ENCODE measurements around the gene PAX8.

Gene PAX8

GRCh38 chr2:113173542-113174375 lies 105.0 kb downstream of the PAX8 start, which contains the start of gene PSD4:
PSD4 (plus strand) TSS chr2:113173971; CDS start chr2:113182457, 8,486 bp downstream.
- Mint-ChIP-seq H3K27me3 (no peaks in the 10 kb centered on the region), H3K36me3 (peaks cover 31 to 46% of the 10 kb centered on the region in 2 donors), H3K4me1 (peaks cover 61 to 82% of the 10 kb centered on the region in 2 donors), H3K9me3 (peaks cover 4 to 5% of the 10 kb centered on the region in 2 donors), H3K4me3 (peak within 1 kb of the TSS; percentile 81 to 82), H3K27ac (peak within 1 kb of the TSS; percentile 85)
- DNase-seq (peak; percentile 80), ATAC-seq (replicated peaks) (peak; percentile 82 to 84)

- Mint-ChIP-seq H3K27ac (peak overlapping the region; percentile 85), H3K9me3 (peaks cover 4 to 5% of the 10 kb centered on the region in 2 donors), H3K36me3 (peaks cover 25 to 38% of the 10 kb centered on the region in 2 donors), H3K27me3 (no peaks in the 10 kb centered on the region), H3K4me1 (peaks cover 62 to 82% of the 10 kb centered on the region in 2 donors), H3K4me3 (peak overlapping the region; percentile 81 to 82)
- ATAC-seq (replicated peaks) = no peak
- DNase-seq = no peak
Observed at GRCh38 chr2:113172721-113173541, 105.8 kb downstream of the PAX8 start.

GRCh38 chr2:113171334-113172075 lies 107.2 kb downstream of the PAX8 start:
- Mint-ChIP-seq H3K27me3 (no peaks in the 10 kb centered on the region), H3K4me1 (peaks cover 55 to 84% of the 10 kb centered on the region in 2 donors), H3K27ac (peak overlapping the region; percentile 92), H3K36me3 (peaks cover 17 to 27% of the 10 kb centered on the region in 2 donors), H3K9me3 (peaks cover 4 to 5% of the 10 kb centered on the region in 2 donors), H3K4me3 (peak overlapping the region in 1 of 2 donors; percentile 44)
- DNase-seq = no peak
- ATAC-seq (replicated peaks) = no peak

- Mint-ChIP-seq H3K9me3 (peaks cover 4 to 5% of the 10 kb centered on the region in 2 donors), H3K27ac (peak overlapping the region; percentile 75), H3K4me1 (peaks cover 51 to 70% of the 10 kb centered on the region in 2 donors), H3K36me3 (peaks cover 9 to 18% of the 10 kb centered on the region in 2 donors), H3K4me3 (peak overlapping the region in 1 of 2 donors; percentile 2), H3K27me3 (no peaks in the 10 kb centered on the region)
- ATAC-seq (replicated peaks) = no peak
- DNase-seq = no peak
Observed at GRCh38 chr2:113169586-113169985, 109.1 kb downstream of the PAX8 start.

GRCh38 chr2:113169002-113169530 lies 109.7 kb downstream of the PAX8 start:
- Mint-ChIP-seq H3K27me3 (no peaks in the 10 kb centered on the region), H3K36me3 (peaks cover 9 to 13% of the 10 kb centered on the region in 2 donors), H3K4me3 (peak overlapping the region; percentile 3 to 36), H3K27ac (peak overlapping the region; percentile 63), H3K4me1 (peaks cover 49 to 65% of the 10 kb centered on the region in 2 donors), H3K9me3 (peaks cover 4 to 5% of the 10 kb centered on the region in 2 donors)
- no peak for DNase-seq
- ATAC-seq (replicated peaks) = peak; percentile 25 to 37

GRCh38 chr2:113167962-113168340 lies 110.8 kb downstream of the PAX8 start:
- Mint-ChIP-seq H3K36me3 (peaks cover 5 to 9% of the 10 kb centered on the region in 2 donors), H3K9me3 (peaks cover 4 to 5% of the 10 kb centered on the region in 2 donors), H3K4me1 (peaks cover 41 to 54% of the 10 kb centered on the region in 2 donors), H3K4me3 (no peak overlapping the region), H3K27ac (peak overlapping the region; percentile 60), H3K27me3 (no peaks in the 10 kb centered on the region)
- DNase-seq = no peak
- no peak for ATAC-seq (replicated peaks)

- Mint-ChIP-seq H3K27me3 (no peaks in the 10 kb centered on the region), H3K4me1 (peaks cover 34 to 48% of the 10 kb centered on the region in 2 donors), H3K36me3 (peaks cover 5% of the 10 kb centered on the region in 2 donors), H3K4me3 (no peak overlapping the region), H3K27ac (peak overlapping the region; percentile 6), H3K9me3 (peaks cover 4 to 5% of the 10 kb centered on the region in 2 donors)
- DNase-seq = no peak
- no peak for ATAC-seq (replicated peaks)
Observed at GRCh38 chr2:113167115-113167932, 111.4 kb downstream of the PAX8 start.

- no peak overlapping the region for H3K27ac Mint-ChIP-seq
- H3K27me3 Mint-ChIP-seq = no peaks in the 10 kb centered on the region
- H3K4me3 Mint-ChIP-seq = no peak overlapping the region
- peaks cover 25 to 37% of the 10 kb centered on the region in 2 donors for H3K4me1 Mint-ChIP-seq
- DNase-seq = no peak
- peaks cover 3 to 4% of the 10 kb centered on the region in 2 donors for H3K36me3 Mint-ChIP-seq
- no peak for ATAC-seq (replicated peaks)
- peaks cover 3% of the 10 kb centered on the region in 2 donors for H3K9me3 Mint-ChIP-seq
Observed at GRCh38 chr2:113166187-113166645, 112.5 kb downstream of the PAX8 start.

Data from stimulated activated naive B cell treated with anti-CD40 and anti-IgM and Interleukin-4, amounts not matched to agents 10 μg/mL and 1 μg/mL and 100 μg/mL, for 72 hours (primary cell).